OCI-LY1 (cell line): Measurements from ENCODE around the gene PBXIP1.

ENCODE experiments used
- EZH2 ChIP-seq: fragments of 200-600 bp; sonication (generic), shearing (Covaris generic); IDR thresholded peaks from 2 replicates; pipeline ENCODE4 v1.8.0; 2017; ENCODE audit warnings: borderline replicate concordance, mixed run types, mild to moderate bottlenecking, antibody characterized with exemption, low read length, moderate library complexity, mixed read lengths
- TF ChIP-seq, protein P1 (sequence below): fragments of 200-600 bp; sonication (generic), shearing (Covaris generic); IDR thresholded peaks from 2 replicates; pipeline ENCODE4 v1.5.1; 2017; ENCODE audit warnings: mild to moderate bottlenecking, antibody characterized with exemption, low read length, moderate library complexity, mixed read lengths

- TF ChIP-seq, protein P1, sequence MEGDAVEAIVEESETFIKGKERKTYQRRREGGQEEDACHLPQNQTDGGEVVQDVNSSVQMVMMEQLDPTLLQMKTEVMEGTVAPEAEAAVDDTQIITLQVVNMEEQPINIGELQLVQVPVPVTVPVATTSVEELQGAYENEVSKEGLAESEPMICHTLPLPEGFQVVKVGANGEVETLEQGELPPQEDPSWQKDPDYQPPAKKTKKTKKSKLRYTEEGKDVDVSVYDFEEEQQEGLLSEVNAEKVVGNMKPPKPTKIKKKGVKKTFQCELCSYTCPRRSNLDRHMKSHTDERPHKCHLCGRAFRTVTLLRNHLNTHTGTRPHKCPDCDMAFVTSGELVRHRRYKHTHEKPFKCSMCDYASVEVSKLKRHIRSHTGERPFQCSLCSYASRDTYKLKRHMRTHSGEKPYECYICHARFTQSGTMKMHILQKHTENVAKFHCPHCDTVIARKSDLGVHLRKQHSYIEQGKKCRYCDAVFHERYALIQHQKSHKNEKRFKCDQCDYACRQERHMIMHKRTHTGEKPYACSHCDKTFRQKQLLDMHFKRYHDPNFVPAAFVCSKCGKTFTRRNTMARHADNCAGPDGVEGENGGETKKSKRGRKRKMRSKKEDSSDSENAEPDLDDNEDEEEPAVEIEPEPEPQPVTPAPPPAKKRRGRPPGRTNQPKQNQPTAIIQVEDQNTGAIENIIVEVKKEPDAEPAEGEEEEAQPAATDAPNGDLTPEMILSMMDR = peak; percentile 99
- no peak for TF ChIP-seq EZH2
These were observed 43.1 kb upstream of the PBXIP1 start for GRCh38 chr1:154998818-154999570.
